ENCODE results near the gene KRTAP10-7. TPM values are rescaled to one million over a fixed set of nuclear protein-coding genes. Genes with fewer than 3 reads are reported as not detected.
"Not testable (repeated sequence)": the region's sequence is repeated elsewhere in the genome, so short reads cannot be mapped to it uniquely, and the experiment has no call there.

KRTAP10-7 gene
- total RNA-seq, 2 experiments from 2014 or later = not detected

DNA sequence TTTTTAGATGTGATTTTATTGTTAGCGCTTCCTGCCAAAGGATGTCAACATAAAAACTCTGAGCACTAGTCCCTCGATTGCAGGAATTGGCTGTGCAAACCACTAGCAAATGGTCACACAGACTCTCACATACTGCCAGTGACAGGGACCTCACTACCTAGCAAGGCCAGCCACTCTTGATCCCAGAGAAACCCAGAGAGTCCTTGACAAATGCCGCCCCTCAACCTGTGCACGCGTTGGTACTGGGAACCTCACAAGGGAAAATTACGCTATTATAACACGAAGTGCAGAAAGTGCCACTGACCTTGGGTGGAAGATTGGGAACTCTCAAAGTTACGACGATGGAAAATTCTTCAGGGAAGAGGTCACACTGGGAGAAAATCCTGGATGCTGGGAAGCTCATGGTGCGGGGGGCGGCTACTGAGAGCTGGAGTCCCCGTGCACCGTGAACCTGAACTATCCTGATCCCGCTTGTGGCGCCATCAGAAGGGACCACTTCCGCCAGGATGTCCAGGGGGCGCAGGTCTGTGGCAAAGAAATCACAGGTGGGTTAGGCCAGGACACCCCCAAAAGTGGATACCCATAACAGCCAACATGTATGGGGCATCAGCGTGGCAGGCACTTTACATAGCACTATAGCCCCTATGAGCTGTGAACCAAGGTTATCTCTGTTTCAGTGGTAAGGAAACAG lies 32.8 kb upstream of the KRTAP10-7 start:
- no peak for DNase-seq
- H3K27me3 Mint-ChIP-seq = no peaks in the 10 kb centered on the region
- no peak overlapping the region for H3K27ac Mint-ChIP-seq
- H3K4me1 Mint-ChIP-seq = peaks cover 9% of the 10 kb centered on the region
- no peak overlapping the region for H3K4me3 Mint-ChIP-seq
- H3K36me3 Mint-ChIP-seq = peaks cover under 1% of the 10 kb centered on the region
- peaks cover 3% of the 10 kb centered on the region for H3K9me3 Mint-ChIP-seq

DNA sequence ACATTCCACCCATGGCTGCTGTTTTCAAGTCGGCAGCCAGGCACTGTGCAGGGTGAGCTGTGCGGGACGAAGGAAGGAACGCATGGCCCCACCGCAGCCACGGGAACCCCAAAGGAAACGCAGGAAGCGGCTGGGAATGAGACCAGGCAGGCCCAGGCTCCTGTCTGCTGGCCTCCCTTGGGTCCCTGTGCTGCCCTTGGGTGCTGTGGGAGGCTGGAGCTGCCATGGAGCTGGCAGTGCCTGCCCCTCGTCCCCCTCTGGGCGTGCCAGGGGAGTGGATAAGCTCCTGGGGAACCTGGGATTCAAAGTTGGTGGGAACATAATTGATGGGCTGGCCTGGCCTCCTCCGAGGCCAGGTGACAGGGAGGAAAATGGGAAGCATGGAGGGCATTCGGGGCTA lies 32.1 kb upstream of the KRTAP10-7 start:
- peaks cover 9% of the 10 kb centered on the region for H3K4me1 Mint-ChIP-seq
- no peak for DNase-seq
- H3K4me3 Mint-ChIP-seq = no peak overlapping the region

DNA sequence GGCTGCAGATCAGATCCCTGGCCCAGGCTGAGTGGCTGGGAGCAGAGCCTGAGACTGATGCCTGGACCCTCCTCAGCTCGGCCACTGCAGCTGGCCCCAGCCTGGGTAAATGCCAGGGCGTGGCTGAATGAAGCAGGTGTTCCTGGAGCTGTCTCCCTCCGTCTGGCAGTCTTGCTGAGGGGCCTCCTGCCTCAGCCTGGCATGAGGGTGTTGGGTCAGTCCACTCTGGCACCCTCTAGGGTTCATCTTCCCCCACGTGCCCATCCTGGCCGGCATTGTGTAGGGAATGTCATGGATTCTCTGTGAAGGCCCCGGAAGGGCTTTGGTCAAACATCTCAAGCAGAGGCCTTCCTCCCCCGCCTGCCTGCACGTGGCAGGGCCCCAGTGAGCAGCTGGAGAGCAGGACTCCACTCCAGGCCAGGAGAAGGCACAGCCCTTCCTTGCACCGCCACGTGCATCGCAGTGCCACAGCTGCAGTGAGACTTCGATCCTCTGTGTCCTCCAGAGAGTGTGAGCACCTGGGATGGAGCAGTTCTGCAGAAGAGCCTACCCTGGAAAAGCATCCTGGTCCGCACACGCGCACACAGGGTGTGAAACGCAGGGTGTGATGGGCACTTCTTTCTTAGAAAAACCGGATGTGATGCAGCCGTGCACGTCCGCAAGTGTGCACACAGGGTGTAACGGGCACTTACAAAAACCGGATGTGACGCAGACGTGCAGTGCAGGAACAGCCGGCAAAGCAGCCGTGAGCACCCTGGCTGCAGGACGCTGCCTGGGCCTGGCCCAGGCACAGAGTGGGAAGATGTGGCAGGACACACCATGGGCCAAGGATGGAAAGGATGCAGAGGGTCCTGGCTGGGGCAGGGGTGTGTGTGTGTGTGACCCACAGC lies 31.5 kb upstream of the KRTAP10-7 start:
- no peak overlapping the region for H3K27ac Mint-ChIP-seq

More for the DNA sequence above, 32.1 kb upstream of the KRTAP10-7 start:
- no peaks in the 10 kb centered on the region for H3K36me3 Mint-ChIP-seq
- no peaks in the 10 kb centered on the region for H3K27me3 Mint-ChIP-seq
- H3K9me3 Mint-ChIP-seq = peaks cover 2% of the 10 kb centered on the region
- H3K27ac Mint-ChIP-seq = no peak overlapping the region

GRCh38 chr21:44569861-44570517 lies 30.4 kb upstream of the KRTAP10-7 start:
- Mint-ChIP-seq H3K4me1 (peaks cover 6% of the 10 kb centered on the region), H3K4me3 (no peak overlapping the region), H3K36me3 (no peaks in the 10 kb centered on the region), H3K9me3 (peaks cover 1% of the 10 kb centered on the region), H3K27me3 (no peaks in the 10 kb centered on the region), H3K27ac (no peak overlapping the region)
- DNase-seq = no peak

More for the DNA sequence above, 31.5 kb upstream of the KRTAP10-7 start:
- peaks cover 9% of the 10 kb centered on the region for H3K4me1 Mint-ChIP-seq
- no peaks in the 10 kb centered on the region for H3K27me3 Mint-ChIP-seq
- peaks cover 1% of the 10 kb centered on the region for H3K9me3 Mint-ChIP-seq
- H3K36me3 Mint-ChIP-seq = no peaks in the 10 kb centered on the region
- DNase-seq = no peak
- no peak overlapping the region for H3K4me3 Mint-ChIP-seq

DNA sequence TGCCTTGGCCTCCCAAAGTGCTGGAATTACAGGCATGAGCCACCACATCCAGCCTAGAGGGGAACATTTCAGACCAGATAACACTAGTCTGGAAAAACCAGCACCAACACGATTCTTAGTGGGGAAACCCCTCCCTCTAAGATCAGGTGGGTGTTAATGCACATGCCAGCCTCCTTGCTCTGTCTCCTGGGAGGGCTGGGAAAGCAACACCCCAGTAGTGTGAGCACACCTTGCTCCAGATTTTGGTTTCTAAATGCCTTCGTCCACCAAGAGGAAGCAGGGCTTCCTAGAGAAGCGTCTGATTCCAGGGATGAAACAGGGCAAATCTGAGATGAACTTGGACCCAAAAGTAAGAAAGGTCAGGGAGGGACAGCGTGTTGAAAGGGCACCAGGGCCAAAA lies 29.1 kb upstream of the KRTAP10-7 start:
- Mint-ChIP-seq H3K4me3 (no peak overlapping the region), H3K27ac (no peak overlapping the region), H3K9me3 (peaks cover under 1% of the 10 kb centered on the region), H3K4me1 (no peaks in the 10 kb centered on the region), H3K36me3 (no peaks in the 10 kb centered on the region), H3K27me3 (no peaks in the 10 kb centered on the region)
- DNase-seq = no peak

GRCh38 chr21:44571844-44572782 lies 28.3 kb upstream of the KRTAP10-7 start:
- Mint-ChIP-seq H3K9me3 (peaks cover 4% of the 10 kb centered on the region), H3K4me3 (no peak overlapping the region), H3K4me1 (no peaks in the 10 kb centered on the region), H3K36me3 (no peaks in the 10 kb centered on the region), H3K27ac (no peak overlapping the region), H3K27me3 (no peaks in the 10 kb centered on the region)
- DNase-seq = no peak

DNA sequence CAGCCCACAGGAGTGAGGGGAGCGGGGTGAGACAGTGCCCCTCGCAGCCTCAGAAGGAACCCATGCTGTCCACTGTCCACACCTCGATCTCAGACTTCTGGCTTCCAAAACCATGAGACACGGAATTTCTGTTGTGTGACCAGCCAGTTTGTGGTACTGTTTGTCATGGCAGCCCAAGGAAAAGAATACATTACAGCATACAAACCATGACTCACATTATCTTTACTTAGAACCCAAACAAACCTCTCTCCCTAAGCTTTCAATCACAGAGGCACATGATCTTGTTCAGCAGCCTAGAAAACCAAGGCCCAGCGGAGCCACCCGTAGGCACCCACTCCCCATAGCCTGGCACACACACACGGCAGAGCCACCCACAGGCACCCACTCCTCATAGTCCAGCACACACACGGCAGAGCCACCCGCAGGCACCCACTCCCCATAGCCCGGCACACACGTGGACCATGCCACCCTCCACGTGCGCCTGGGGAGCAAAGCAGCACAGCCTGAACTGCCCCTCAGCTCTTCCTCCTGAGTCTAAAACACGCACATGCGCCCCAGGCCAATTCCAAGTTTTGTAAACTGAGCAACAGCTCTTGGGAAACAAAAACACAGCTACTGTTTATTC lies 27.3 kb upstream of the KRTAP10-7 start:
- Mint-ChIP-seq H3K27me3 (no peaks in the 10 kb centered on the region), H3K4me3 (no peak overlapping the region), H3K27ac (no peak overlapping the region), H3K4me1 (no peaks in the 10 kb centered on the region), H3K9me3 (peaks cover 13% of the 10 kb centered on the region), H3K36me3 (peaks cover 1% of the 10 kb centered on the region)
- DNase-seq = no peak

- H3K4me3 Mint-ChIP-seq, H3K27ac Mint-ChIP-seq, H3K27me3 Mint-ChIP-seq, H3K4me1 Mint-ChIP-seq, H3K36me3 Mint-ChIP-seq, DNase-seq: not testable (repeated sequence)
- peaks cover 17% of the 10 kb centered on the region for H3K9me3 Mint-ChIP-seq
Observed at GRCh38 chr21:44573630-44574456, 26.6 kb upstream of the KRTAP10-7 start, which contains the start of gene KRTAP10-4. Gene KRTAP10-4 (plus strand): TSS chr21:44573729. CDS start chr21:44573759, 30 bp downstream.

- DNase-seq = no peak
- H3K27ac Mint-ChIP-seq = no peak overlapping the region
- no peaks in the 10 kb centered on the region for H3K4me1 Mint-ChIP-seq
- no peaks in the 10 kb centered on the region for H3K27me3 Mint-ChIP-seq
- peaks cover 1% of the 10 kb centered on the region for H3K36me3 Mint-ChIP-seq
- H3K4me3 Mint-ChIP-seq = no peak overlapping the region
- peaks cover 19% of the 10 kb centered on the region for H3K9me3 Mint-ChIP-seq
Observed at GRCh38 chr21:44574457-44575306, 25.7 kb upstream of the KRTAP10-7 start.

DNA sequence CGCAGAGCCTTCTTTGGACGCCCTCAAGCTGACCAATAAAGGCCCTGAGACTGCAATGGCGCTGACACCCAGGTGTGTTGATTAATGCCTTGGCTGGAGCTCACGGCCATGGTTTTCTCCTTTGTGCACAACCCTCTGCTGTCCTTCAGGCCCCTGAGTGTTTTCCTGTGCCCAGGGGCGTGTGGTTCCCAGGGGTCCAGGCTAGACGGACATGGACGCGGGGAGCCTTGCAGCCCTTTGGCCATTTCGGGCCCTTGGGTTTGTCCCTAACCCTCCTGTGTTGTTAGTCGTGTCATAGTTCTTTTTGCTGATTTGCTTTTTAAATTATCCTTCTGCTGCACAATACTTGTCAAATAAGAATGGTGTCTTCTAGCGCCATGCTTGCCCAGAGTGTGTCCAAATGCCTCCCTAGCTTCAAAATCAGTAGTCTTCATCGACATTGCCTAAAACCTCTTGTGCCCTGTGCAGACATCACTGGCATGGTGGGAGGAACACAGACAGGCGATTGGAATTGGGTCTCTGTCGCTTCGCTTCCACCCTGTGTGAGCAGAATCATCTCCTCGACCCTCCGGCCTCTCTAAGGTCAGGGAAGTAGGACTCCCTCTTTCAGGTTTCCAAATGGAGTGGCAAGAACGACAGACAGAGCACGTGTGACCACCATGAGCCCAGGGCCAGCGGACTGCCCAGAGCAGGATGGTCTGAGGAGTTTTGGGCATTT lies 24.9 kb upstream of the KRTAP10-7 start:
- peaks cover 2% of the 10 kb centered on the region for H3K4me1 Mint-ChIP-seq
- H3K4me3 Mint-ChIP-seq = no peak overlapping the region
- DNase-seq = no peak
- H3K27me3 Mint-ChIP-seq = no peaks in the 10 kb centered on the region
- no peak overlapping the region for H3K27ac Mint-ChIP-seq
- H3K36me3 Mint-ChIP-seq = peaks cover 1% of the 10 kb centered on the region
- peaks cover 22% of the 10 kb centered on the region for H3K9me3 Mint-ChIP-seq

- H3K36me3 Mint-ChIP-seq = peaks cover 2% of the 10 kb centered on the region
- peaks cover 2% of the 10 kb centered on the region for H3K4me1 Mint-ChIP-seq
- peaks cover 23% of the 10 kb centered on the region for H3K9me3 Mint-ChIP-seq
- no peak overlapping the region for H3K4me3 Mint-ChIP-seq
- no peaks in the 10 kb centered on the region for H3K27me3 Mint-ChIP-seq
- H3K27ac Mint-ChIP-seq = no peak overlapping the region
- no peak for DNase-seq
Observed at GRCh38 chr21:44576025-44576420, 24.4 kb upstream of the KRTAP10-7 start.

GRCh38 chr21:44578371-44579055 lies 21.9 kb upstream of the KRTAP10-7 start:
- Mint-ChIP-seq H3K27ac (no peak overlapping the region), H3K9me3 (peaks cover 29% of the 10 kb centered on the region), H3K4me3 (no peak overlapping the region), H3K4me1 (peaks cover 8% of the 10 kb centered on the region), H3K27me3 (no peaks in the 10 kb centered on the region), H3K36me3 (peaks cover 8% of the 10 kb centered on the region)
- DNase-seq = no peak

Data from activated naive CD8-positive, alpha-beta T cell treated with anti-CD3 and anti-CD28 coated beads for 36 hours (primary cell).